NCI-H2227 (cell line): ENCODE results near the gene ROR1.
"Not testable (repeated sequence)": the region's sequence is repeated elsewhere in the genome, so short reads cannot be mapped to it uniquely, and the experiment has no call there.

Experiments
- DNase-seq: peaks from one replicate; lab custom pipeline; 2025; ENCODE audit not compliant: unreplicated experiment; lab: John Stamatoyannopoulos, UW

ROR1 gene

DNA sequence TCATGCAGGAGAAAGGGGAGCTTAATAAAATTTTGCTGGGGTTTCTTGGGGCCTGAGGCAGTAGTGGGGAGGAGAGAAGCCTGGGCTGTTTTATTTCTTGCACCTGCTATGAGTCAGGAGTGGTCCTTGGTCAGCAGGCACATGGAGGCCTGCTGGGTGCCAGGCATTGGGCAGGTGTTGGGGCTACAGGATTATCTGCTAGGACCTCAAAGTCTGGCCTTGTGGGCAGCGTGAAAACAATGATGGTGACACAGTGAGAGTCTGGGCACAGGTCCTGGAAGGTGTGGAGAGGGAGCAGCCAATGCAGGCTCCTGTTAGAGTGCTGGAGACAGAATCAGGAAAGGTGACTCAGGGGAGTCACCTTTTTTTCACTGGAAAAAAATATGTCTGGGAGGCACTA is 17.2 kb downstream of the ROR1 start:
- no peak for DNase-seq

- DNase-seq: no peak
Measured at GRCh38 chr1:63792152-63792551, 18.3 kb downstream of the ROR1 start.

DNA sequence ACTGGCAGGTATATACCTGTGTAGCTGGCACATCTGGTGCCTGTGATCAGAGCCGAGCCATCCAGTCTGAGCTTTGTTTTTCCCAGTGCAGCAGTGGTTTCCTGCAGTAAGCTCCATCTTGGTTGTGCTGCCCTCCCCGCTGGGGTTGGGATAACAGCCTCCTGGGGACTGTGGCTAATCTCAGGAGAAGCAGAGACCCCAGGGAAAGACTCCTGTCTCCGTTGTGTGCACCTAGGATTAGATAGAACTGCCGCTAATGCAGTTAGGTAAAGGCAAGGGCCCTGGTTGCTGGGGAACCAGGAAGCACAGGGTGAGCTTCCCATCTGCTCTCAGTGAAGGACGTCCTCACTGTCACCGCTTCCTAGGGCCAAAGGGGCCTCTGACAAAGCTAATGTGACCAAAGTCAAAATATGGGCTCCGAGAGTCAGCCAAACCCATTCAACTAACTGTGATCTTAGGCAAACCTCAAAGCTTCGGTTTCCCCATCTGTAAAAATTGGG is 20.0 kb downstream of the ROR1 start:
- no peak for DNase-seq

DNA sequence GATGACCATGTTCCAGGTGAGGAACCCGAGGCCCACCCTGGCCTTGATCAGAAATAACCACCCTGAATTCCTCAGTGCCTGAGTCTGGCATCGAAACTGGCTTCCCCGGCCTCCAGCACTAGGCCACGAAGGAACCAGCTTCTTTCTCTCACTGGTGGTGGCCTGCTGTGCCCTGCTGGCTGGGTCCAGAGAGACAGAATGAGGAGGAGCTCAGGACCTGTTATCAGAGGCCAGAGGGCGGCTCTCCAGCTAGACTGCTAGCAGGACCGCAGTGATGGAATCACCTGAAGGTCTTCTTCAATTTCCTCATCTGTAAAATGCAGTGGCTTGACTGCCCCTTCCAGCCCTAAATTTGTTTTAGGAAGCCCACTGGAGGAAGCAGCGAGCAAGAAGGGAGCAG is 20.5 kb downstream of the ROR1 start:
- DNase-seq: no peak

- peak; percentile 17 for DNase-seq
Measured at GRCh38 chr1:63794939-63795378, 21.1 kb downstream of the ROR1 start.

DNA sequence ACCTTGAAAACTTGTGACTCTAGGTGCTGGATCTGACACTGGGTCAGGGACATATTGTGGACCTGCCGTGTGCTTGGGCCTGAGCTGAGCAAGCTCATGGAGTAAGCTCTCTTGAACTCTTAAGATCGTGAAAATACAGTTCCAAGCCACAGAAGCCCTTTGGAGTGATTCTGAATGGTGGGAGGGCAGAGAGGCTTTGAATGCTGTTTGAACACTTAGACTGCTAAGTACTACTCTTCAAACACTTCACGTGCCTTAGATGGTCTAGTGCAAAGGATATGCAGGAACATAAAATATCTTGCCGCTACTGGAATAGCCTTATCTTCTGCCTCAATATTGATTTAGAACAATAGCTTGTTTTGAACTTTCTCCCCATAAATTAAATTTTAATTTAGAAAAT is 21.6 kb downstream of the ROR1 start:
- DNase-seq: peak; percentile 39

DNA sequence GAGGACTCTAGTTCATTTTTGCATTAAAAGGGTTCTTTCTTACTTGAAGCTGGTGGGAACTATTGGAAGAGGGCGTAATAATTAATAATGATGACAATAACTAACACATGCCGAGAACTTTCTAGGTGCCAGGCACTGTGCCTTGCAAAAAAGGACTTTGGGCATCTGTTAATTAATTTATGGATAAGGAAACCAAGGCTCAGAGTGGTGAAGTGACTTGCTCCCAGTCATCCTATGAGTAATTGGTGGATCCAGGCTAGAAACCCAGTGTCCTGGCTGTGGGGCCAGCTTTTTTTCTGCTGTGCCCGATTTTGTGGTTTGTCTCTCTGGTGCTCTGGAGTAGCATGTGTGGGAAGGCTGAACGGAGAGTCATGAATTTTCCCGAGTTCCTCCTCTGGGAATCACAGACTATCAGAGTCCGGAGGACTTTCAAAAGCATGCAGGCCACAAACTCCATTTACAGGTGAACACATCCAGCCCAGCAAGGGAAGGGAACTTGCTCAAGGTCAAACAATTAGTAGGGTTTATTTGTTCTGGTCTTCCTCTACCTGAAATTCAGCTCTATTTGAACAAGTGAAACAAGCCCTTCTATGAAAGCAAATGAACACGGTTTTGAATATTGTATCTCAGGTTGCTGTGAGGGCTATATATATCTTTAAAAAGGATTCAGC is 23.4 kb downstream of the ROR1 start:
- DNase-seq: no peak

DNA sequence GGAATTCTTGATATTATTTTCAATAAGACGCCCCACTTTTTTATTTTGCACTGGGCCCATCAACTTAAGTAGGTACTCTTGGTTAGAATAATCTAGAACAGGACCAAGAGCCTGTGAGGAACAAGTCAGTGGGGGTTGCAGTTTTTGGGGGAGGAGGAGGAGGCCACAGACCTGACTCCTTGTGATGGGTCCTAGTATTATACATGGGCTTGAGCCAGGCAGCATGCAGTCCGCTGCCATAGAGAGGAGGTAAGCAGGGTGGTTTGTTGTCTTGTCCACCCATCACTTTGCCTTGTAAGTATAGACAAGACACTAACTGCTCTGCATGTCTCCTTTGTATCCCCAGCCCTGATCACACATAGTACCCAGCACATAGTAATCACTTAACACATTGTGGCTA is 24.5 kb downstream of the ROR1 start:
- DNase-seq: no peak

- no peak for DNase-seq
Measured at GRCh38 chr1:63799307-63799706, 25.5 kb downstream of the ROR1 start.

- no peak for DNase-seq
Measured at GRCh38 chr1:63799820-63800219, 26.0 kb downstream of the ROR1 start.

DNA sequence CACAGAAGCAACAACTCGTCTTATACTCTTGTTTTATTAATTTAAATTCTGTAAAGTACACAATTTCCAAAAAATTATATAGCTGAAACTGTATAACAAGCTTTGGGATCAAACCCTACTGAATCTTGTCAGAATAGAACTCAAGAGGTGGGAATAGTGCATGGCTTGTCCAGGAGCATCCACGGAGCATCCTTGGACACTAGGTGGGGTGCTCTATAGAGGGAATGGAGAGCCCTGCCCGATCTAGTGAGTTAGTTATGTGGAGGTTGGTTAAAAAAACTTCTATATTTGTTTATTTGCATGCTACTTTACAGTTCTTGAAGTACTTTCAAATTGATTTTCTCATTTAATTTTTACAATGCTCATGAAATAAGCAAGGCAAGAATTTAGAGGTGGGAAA is 28.3 kb downstream of the ROR1 start:
- no peak for DNase-seq

GRCh38 chr1:63804829-63805484 is 31.1 kb downstream of the ROR1 start:
- DNase-seq: no peak

- peak; percentile 70 for DNase-seq
Measured at GRCh38 chr1:63807046-63807445, 33.2 kb downstream of the ROR1 start.

GRCh38 chr1:63810936-63811469 is 37.2 kb downstream of the ROR1 start:
- no peak for DNase-seq

- DNase-seq: no peak
Measured at GRCh38 chr1:63812071-63812700, 38.4 kb downstream of the ROR1 start.

GRCh38 chr1:63813829-63814277 is 40.0 kb downstream of the ROR1 start:
- DNase-seq: no peak

GRCh38 chr1:63816217-63816815 is 42.5 kb downstream of the ROR1 start:
- DNase-seq: not testable (repeated sequence)

DNA sequence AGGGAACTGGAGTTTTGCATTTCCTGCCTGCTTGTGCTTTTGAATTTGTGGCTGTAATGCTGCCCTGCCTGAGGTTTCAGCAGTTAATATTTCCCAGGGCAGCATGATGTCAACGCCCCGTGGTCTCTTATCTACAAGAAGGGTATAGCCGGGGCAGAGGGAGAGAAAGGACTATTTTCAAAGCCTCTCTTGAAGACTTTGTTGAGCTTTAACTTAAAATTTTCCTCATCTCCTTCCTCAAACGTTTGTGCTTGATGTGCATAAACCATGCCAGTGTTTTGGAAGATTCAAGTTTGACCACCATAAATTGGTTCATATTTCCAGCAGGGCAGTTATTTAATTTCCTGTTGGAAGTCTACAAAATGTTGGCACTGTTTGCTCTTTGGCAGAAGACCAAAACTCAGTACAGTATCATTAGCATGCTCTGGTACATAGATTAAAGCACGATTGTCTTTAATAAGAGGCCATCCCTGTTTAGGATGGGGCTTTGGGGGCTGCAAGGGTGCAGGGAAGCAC is 43.4 kb downstream of the ROR1 start:
- DNase-seq: no peak

GRCh38 chr1:63817700-63818099 is 43.9 kb downstream of the ROR1 start:
- no peak for DNase-seq

- peak; percentile 57 for DNase-seq
Measured at GRCh38 chr1:63818567-63819325, 44.9 kb downstream of the ROR1 start.
